Fibroblast of pulmonary artery (primary cell): Measurements from ENCODE around the gene LPP.

Source experiments
- DNase-seq: peaks from one replicate; pipeline ENCODE4 v3.0.0-alpha.2; 2010; ENCODE audit warnings: low read depth
- H3K4me3 ChIP-seq: replicated peaks from 2 replicates; pipeline ENCODE4 v1.5.1; 2011; ENCODE audit warnings: low read depth, mild to moderate bottlenecking, control low read depth, low read length, moderate library complexity
- CTCF ChIP-seq: IDR thresholded peaks from 2 replicates; pipeline ENCODE4 v1.5.1; 2011; ENCODE audit warnings: mild to moderate bottlenecking, control low read depth, low read length, inconsistent platforms; ENCODE audit errors: missing control alignments

Gene LPP

GRCh38 chr3:188670446-188670845 is 516.5 kb downstream of the LPP start:
- DNase-seq = no peak
- no peak for TF ChIP-seq CTCF
- no peak overlapping the region for H3K4me3 ChIP-seq

- DNase-seq = no peak
- no peak for TF ChIP-seq CTCF
- H3K4me3 ChIP-seq = no peak overlapping the region
Observed at GRCh38 chr3:188671971-188672370, 518.0 kb downstream of the LPP start.

GRCh38 chr3:188672840-188673239 is 518.9 kb downstream of the LPP start:
- TF ChIP-seq CTCF = no peak
- no peak for DNase-seq
- no peak overlapping the region for H3K4me3 ChIP-seq

- DNase-seq = peak; percentile 96
- no peak overlapping the region for H3K4me3 ChIP-seq
- no peak for TF ChIP-seq CTCF
Observed at GRCh38 chr3:188673646-188674186, 519.8 kb downstream of the LPP start.

GRCh38 chr3:188674595-188674994 is 520.6 kb downstream of the LPP start:
- no peak for TF ChIP-seq CTCF
- H3K4me3 ChIP-seq = no peak overlapping the region
- DNase-seq = no peak

- H3K4me3 ChIP-seq = no peak overlapping the region
- DNase-seq = no peak
- no peak for TF ChIP-seq CTCF
Observed at GRCh38 chr3:188677344-188677743, 523.4 kb downstream of the LPP start.

GRCh38 chr3:188680189-188680588 is 526.2 kb downstream of the LPP start:
- no peak for TF ChIP-seq CTCF
- peak; percentile 58 for DNase-seq
- no peak overlapping the region for H3K4me3 ChIP-seq
